ENCODE results near the gene PDZK1IP1. TPM values are rescaled to one million over a fixed set of nuclear protein-coding genes. Genes with fewer than 3 reads are reported as not detected.
A peak's percentile ranks its signal among the peaks of the same experiment; 100 is the strongest.

PDZK1IP1 gene
- total RNA-seq, 2 donors from 2014 or later: not detected

DNA sequence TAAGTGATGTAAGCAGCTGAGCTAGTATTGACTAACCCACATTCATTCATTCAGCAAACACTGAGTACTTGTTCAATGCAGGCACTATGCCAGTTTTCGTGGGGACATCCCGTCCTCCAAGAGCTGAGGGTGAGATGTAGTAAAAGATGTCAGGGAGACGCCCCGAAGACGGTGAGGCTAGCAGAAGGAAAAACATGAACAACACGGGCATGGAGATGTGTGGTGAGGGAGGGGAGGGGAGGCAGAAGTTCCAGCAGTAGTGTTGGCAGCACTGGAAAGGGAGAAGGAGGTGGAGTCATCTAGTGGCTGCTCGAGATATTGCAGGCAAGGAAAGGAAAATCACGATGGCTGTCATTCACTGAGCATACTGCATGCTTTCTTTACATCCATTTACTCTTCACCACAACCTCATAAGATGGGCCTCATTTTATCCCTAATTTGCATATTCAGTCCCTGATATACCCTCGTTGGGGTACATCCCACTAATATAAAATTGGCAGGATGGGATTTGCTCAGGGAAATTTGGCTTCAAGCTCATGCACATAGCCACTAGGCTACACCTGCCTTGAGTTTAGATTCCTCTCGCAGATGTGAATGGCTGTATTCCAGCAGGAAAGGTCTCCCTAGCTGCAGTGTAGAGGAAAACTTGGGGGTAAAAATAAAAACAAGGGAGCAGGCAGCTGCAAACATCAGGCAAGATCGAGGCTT is 14.5 kb downstream of the PDZK1IP1 start:
- Mint-ChIP-seq H3K27ac (no peak overlapping the region), H3K9me3 (peaks cover 4% of the 10 kb centered on the region), H3K27me3 (ENCODE audit: insufficient read depth) (peaks cover 29% of the 10 kb centered on the region), H3K4me3 (no peak overlapping the region), H3K4me1 (peaks cover 7% of the 10 kb centered on the region), H3K36me3 (ENCODE audit: low read depth) (no peaks in the 10 kb centered on the region)
- Histone ChIP-seq H3K36me3 (ENCODE audit: control insufficient read depth, insufficient read depth, low read length) (no peaks in the 10 kb centered on the region), H3K9me3 (ENCODE audit: control insufficient read depth, low read length) (no peaks in the 10 kb centered on the region), H3K4me1 (ENCODE audit: control insufficient read depth, insufficient read depth, low read length) (no peaks in the 10 kb centered on the region), H3K27ac (ENCODE audit: low read depth, low read length) (no peak overlapping the region), H3K9ac (ENCODE audit: extremely low read depth, low read length, poor library complexity, severe bottlenecking) (no peak overlapping the region), H3K27me3 (ENCODE audit: control insufficient read depth, insufficient read depth, low read length, poor library complexity, severe bottlenecking) (peaks cover 14% of the 10 kb centered on the region), H3K4me3 (ENCODE audit: low read length) (no peak overlapping the region)
- WGBS, 2 experiments (ENCODE audit: insufficient coverage in 1 of 2, insufficient read length in 1 of 2): 23 to 26% methylated on average over 8 to 11 of the region's 11 CpGs
- TF ChIP-seq, protein P1, sequence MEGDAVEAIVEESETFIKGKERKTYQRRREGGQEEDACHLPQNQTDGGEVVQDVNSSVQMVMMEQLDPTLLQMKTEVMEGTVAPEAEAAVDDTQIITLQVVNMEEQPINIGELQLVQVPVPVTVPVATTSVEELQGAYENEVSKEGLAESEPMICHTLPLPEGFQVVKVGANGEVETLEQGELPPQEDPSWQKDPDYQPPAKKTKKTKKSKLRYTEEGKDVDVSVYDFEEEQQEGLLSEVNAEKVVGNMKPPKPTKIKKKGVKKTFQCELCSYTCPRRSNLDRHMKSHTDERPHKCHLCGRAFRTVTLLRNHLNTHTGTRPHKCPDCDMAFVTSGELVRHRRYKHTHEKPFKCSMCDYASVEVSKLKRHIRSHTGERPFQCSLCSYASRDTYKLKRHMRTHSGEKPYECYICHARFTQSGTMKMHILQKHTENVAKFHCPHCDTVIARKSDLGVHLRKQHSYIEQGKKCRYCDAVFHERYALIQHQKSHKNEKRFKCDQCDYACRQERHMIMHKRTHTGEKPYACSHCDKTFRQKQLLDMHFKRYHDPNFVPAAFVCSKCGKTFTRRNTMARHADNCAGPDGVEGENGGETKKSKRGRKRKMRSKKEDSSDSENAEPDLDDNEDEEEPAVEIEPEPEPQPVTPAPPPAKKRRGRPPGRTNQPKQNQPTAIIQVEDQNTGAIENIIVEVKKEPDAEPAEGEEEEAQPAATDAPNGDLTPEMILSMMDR (conservative IDR thresholded peaks at IDR 0.05): peak; percentile 92
- DNase-seq: peak; percentile 90

DNA sequence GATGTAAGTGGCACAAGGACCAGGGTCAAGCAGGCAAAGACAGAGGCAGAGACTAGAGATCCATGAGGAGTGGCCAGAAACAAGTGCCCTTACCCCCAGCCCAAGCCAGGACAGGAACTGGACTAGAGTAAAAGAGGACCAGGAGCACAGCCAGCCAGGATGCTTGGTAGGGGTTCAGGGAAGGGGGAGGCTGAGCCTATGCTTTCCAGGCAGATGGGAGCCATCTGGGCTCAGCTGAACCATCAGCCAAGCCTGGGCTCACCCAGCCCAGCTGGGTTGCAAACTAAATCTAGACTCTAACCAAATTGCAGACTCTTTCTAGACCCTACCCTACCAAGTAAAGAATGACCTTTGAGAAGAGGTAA is 15.2 kb downstream of the PDZK1IP1 start:
- Mint-ChIP-seq H3K27me3 (ENCODE audit: insufficient read depth) (peaks cover 28% of the 10 kb centered on the region), H3K4me1 (peaks cover 7% of the 10 kb centered on the region), H3K36me3 (ENCODE audit: low read depth) (no peaks in the 10 kb centered on the region), H3K9me3 (peaks cover 5% of the 10 kb centered on the region), H3K27ac (no peak overlapping the region), H3K4me3 (no peak overlapping the region)
- no peak for DNase-seq
- Histone ChIP-seq H3K4me3 (ENCODE audit: low read length) (no peak overlapping the region), H3K27me3 (ENCODE audit: control insufficient read depth, insufficient read depth, low read length, poor library complexity, severe bottlenecking) (peaks cover 7% of the 10 kb centered on the region), H3K9me3 (ENCODE audit: control insufficient read depth, low read length) (no peaks in the 10 kb centered on the region), H3K4me1 (ENCODE audit: control insufficient read depth, insufficient read depth, low read length) (no peaks in the 10 kb centered on the region), H3K36me3 (ENCODE audit: control insufficient read depth, insufficient read depth, low read length) (no peaks in the 10 kb centered on the region), H3K27ac (ENCODE audit: low read depth, low read length) (no peak overlapping the region), H3K9ac (ENCODE audit: extremely low read depth, low read length, poor library complexity, severe bottlenecking) (no peak overlapping the region)
- TF ChIP-seq, protein P1 (conservative IDR thresholded peaks at IDR 0.05): no peak

DNA sequence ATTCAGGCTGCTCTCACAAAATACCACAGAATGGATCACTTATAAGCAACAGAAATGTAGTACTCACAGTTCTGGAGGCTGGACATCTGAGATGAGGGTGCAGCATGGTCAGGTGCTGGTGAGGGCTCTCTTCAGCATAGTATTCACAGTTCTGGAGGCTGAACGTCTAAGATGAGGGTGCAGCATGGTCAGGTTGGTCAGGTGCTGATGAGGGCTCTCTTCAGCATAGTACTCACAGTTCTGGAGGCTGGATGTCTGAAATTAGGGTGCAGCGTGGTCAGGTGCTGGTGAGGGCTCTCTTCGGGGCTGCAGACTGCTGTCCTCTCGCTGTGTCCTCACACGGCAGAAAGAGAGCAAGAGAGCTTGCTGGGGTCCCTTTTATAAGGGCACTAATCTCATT is 17.1 kb downstream of the PDZK1IP1 start:
- peaks cover 7% of the 10 kb centered on the region for H3K27me3 ChIP-seq (ENCODE audit: control insufficient read depth, insufficient read depth, low read length, poor library complexity, severe bottlenecking)
- TF ChIP-seq, protein P1 (conservative IDR thresholded peaks at IDR 0.05): no peak
- H3K36me3 ChIP-seq (ENCODE audit: control insufficient read depth, insufficient read depth, low read length): no peaks in the 10 kb centered on the region
- Mint-ChIP-seq H3K9me3 (peaks cover 11% of the 10 kb centered on the region), H3K4me3 (no peak overlapping the region), H3K36me3 (ENCODE audit: low read depth) (no peaks in the 10 kb centered on the region), H3K27ac (no peak overlapping the region), H3K4me1 (peaks cover 2% of the 10 kb centered on the region), H3K27me3 (ENCODE audit: insufficient read depth) (peaks cover 33% of the 10 kb centered on the region)
- no peak overlapping the region for H3K9ac ChIP-seq (ENCODE audit: extremely low read depth, low read length, poor library complexity, severe bottlenecking)
- H3K27ac ChIP-seq (ENCODE audit: low read depth, low read length): no peak overlapping the region
- H3K4me3 ChIP-seq (ENCODE audit: low read length): no peak overlapping the region
- DNase-seq: no peak
- H3K9me3 ChIP-seq (ENCODE audit: control insufficient read depth, low read length): no peaks in the 10 kb centered on the region
- 80 to 90% methylated on average over 5 of the region's 5 CpGs for WGBS, 2 experiments (ENCODE audit: insufficient coverage in 1 of 2, insufficient read length in 1 of 2)
- no peaks in the 10 kb centered on the region for H3K4me1 ChIP-seq (ENCODE audit: control insufficient read depth, insufficient read depth, low read length)
